Measurements from ENCODE around the gene C3orf18.

Gene C3orf18

DNA sequence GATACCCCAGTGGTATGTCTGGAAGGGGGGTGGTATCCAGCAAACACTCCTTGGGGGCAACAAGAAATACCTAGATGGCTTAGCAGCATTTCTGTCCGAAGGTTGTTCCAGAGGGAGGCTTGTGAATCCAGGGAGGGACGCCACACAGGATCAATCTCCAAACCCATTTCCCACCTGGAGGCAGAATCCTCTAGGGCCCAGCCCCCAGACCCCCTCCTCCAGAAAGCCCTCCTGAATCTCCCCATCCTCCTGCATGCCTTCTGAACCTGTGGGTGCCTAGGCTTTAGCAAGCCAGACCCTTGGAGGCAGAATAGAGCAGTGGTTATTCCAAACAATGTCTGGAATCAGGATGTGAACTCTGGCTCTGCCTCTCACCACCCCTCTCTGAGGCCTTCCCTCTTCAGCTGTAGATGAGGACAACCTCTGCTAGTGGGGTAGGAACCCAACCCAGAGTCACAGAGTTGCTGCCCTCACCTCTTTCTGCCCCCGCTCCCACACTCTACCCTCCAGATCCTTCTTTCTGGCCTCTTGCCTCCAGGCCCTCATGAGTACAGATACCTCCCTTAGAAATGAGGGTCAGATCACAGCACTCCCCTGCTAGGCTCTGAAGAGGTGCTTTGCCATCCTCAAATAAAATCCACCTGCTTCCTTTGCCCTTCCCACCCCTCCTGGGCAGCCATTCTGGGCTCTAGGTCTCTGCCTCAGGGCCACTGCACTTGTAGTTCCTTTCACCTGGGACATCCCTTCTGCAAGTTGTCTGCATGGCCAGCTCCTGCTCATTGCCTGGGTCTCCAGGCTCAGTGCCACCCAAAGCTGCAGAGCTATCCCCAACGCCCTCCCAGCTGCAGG is 35.9 kb upstream of the C3orf18 start:
- no peak for DNase-seq

DNA sequence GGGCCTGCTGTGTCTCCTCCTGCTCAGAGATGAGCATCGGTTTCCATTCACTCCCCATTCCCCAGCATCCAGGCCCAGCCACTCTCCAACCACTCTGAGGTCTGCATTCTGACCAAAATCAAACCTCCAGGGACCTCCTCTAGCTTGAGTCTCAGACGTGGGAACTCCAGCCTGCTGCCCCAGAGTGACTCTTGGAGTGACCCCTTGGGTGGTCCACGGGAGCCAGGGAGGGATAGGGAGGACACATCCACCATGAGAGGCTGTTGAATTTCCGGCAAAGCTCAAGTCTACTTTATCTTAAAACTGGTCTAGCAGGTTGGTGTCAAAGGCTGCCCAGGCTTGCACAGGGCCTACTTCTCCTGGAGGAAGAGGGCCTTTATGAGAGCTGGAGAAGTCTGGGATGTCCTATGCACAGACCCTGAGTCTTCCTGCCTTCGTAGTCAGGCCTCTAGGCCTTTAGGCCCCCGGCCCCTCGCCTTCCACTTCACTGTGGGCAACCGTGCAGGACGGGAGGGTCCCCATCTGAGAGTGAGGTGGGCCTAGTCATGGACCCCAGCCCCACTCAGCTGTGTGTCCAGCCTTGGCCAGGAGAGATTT is 35.1 kb upstream of the C3orf18 start:
- no peak for DNase-seq

DNA sequence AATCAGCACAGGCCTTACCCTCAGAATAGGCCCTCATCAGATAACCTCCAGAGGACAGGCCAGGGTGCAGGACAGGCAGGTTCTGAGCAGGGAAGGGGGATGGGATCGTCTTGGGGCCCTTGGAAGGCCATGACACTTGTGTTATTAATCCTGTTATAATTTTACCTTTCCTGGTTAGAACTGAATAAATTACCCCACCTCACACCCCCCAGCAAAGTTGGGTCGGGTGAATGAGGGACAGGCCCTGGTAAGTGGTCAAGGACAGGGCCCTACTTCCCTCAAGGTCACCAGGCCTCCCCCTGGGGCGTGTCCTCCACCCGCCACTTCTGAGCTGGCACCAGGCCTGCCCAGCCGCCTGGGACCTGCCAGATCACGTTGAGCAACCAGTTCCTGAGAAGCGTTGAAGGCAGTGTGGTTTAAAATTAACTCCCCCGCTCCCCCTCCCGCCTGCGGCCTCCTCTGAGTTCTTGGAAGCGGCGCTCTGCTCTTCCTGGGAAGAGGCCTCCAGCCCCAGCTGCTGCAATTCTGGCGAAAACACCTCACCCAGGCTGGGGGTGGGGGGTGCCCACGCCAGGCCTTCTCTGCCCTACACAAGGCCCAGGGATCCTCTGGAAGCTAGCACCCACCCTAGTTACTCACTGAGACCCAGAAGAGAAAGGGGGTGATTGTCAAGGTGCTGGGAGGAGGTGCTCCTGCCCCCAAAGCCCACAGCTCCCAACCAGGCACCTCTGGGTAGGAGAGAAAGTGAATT is 33.5 kb upstream of the C3orf18 start:
- peak; percentile 45 for DNase-seq

DNA sequence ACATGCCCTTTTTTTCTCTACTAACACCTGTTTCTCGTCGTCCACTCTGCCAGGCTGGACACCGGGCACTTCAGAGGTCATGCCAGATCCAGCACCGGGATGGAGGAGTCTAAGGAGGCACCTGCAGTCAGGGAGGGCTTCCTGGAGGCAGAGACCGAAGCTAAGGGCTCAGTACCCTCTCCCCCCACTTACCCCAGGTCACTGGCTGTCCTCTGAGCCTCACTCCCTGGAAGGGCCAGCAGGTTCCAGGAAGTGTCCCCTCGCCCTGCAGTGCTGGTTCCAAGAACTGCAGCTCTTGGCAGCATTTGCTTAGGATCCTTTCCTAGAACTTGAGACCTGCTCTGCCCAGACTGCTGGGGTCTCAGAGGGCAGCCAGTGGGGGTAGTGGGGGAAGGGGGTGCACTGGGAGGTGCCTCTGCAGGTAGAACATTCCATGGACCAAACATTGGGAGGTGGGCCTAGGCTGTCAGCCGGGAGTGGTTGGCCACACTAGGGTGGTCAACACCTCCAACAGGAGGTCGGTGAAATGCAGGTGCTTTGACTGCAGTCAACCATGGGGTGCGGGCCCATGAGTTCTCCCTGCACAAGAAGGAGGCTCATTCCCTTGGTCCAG is 32.7 kb upstream of the C3orf18 start:
- no peak for DNase-seq

DNA sequence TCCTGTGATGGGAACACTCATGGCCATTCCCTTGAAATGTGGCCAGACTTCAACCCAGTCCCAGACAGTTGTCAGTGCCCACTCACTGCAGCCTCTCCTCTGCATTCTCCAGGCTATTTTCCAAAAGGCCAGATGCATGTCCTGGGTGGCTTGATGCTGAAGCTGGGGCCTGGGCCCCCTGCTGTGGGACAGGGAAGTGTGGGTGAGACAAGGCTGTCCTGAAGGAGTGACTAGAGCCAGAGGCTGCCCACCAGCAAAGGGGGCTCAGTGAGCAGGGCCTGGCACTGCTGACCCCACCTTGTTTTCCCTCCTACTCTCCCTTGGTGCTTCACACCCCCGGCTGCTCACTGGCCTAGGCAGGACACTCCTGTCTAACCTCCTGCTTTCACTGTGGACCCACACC is 32.2 kb upstream of the C3orf18 start:
- no peak for DNase-seq

DNA sequence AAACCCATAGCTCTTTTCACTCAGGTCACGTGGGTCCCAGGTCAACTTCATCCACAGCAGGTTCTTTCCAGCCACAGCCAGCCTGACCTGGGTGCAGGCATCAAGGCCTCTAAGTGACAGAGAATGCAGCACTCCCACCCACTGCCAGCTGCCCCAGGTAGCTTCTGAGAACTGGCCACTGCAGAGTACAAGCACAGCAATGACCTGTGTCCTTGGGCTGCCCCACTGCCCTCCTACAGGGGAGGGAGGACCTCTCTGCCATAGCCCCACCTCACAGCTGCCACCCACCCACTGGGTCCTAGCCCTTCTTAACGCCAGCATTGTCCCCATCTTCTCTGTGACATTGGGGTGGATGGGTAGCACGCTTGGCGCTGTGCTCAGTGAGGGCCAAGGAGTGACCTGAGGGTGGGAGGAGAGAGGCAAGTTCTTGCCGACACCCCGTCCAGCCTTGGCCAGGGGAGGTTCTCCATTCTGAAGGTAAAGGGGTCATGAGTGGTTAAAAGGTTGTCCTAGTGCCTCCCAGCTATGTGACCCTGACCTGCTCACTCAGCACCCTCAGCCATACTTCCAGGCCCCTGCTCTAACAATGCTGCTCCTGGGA is 31.7 kb upstream of the C3orf18 start:
- DNase-seq, result no peak

DNA sequence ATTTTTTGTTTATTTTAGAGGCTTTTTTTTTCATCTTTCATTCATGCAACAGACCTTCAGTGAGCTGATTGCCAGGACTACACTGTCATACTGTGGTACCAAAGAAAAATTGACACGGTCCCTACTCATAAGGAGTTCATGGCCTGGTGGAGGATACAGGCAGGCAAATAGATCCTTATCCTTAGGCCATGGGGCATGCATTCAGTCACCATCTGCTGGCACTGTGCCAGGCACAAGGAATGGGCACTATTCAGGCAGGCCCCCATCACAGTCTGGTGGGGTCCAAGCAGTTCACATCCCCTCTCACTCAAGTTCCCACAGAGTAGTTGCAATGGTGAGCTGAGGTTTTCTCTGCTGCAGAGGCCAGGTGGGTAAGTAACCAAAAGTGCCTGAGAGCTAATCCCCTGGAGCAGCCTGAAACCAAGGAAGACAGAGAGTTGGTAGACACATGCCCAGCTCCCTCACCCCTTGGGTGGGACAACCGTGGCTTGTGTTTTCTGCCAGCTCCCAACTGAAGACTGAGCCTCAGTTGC is 26.8 kb upstream of the C3orf18 start:
- DNase-seq, result no peak

DNA sequence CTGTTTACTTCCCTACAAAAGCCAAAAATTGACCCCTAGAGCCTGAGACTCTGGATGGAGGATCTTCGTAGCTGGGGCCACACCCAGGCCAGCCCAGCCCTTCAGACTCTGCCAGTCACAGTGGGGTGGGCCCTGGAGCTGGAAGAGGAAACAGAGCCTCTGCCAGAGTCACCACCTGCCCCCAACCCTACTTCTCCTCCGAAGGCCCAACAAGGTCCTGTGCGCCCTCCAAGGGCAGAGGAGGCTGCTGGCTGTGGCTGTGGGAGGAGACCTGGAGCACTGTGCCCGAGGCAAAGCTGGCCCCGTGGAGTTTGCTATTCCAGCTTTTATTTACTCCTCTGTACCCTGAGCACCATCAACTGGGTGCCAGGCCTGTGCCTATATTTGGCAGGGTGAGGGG is 25.0 kb upstream of the C3orf18 start:
- DNase-seq, result no peak

- no peak for DNase-seq
Measured at GRCh38 chr3:50591196-50591741, 23.7 kb upstream of the C3orf18 start.

DNA sequence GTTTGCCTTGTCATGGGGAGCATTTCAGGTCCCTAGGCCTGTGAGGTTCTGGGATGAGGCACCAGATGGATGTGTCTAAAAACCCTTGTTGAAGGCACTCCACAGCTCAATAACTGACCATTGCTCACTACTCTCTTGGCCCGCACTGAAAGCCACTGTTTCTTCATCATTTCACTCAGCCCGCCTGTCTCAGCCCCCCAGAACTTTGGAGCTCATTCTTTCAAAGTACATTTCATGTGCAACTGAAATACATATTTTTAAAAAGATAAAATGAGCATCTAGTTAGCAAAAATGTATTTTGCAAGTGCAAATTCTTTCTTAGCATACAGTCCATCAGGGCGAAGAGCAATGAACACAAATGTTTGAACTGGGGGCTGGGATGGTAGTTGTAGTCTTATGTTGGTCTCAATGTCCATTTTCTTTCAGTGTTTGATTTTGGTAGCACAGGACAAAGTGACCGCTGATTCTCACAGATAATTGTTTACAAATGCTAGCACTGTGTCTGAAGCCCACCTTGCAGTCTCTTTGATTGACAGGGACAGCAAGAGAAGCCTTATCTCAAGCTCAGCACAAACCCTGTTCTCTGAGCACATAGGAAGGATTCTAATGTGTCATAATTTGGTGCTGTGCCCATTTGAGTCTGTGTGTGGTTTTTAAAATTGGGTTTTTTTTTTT is 21.3 kb upstream of the C3orf18 start:
- no peak for DNase-seq

DNA sequence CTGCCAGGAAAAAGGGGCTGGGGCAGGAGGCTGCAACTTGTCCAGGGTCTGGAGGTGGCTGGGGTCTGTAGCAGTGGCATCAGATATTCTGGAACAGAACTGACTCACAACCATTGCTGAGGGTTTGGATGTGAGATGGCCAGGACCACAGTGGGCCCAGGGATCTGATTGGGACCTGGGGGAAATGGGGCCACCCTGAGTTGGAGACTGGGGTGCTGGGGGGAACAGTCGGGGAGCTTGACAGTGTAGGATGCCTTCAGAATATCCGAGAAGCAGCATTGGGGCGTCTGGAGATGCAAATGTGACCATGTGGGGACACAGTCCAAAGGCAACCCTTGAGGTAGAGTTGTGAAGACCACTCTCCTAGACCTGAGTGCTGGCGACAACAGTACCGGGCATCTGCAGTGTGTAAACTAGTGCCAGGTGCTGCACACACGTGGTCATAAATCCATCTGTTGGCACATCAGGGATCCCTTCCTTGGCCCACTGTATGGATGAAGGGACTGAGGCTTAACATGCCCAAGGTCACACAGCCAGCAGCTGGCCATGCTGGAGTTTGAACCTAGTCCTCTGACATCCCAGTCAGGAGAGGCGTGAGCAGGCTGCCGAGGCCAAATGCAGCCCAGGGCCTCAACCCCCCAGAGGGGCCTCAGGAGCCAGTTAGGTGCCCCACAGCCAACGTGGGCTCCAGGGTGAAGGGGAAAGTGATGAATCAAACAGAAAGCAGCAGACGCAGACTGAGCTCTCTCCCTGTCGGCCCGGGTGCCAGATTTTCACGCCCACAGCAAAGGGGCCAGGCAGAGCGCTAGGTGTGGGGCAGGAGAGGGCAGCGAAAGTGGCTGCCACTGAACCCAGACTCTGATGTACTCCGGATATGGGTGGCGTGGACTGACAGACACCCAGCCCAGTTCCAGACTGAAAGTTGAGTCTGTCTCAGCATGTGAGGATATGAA is 20.5 kb upstream of the C3orf18 start:
- peak; percentile 56 for DNase-seq

DNA sequence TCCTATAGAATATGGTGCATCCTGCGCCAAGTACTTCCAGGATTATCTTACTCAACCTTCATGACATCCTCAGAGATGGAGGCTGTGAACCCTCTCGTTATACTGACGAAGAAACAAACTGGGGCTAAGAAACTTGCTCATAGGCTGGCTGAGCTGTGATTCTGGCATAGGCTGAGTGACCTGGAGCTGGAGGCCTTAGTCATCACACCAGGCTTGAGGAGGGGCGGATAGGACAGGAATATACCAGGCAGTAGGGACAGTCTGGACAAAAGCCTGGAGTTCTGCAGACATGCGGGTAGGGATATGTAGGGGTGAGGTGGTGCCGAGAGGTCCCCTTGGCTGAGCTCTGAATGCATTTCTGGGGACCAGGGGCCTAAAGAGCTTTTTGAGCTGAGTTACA is 19.8 kb upstream of the C3orf18 start:
- DNase-seq, result no peak

DNA sequence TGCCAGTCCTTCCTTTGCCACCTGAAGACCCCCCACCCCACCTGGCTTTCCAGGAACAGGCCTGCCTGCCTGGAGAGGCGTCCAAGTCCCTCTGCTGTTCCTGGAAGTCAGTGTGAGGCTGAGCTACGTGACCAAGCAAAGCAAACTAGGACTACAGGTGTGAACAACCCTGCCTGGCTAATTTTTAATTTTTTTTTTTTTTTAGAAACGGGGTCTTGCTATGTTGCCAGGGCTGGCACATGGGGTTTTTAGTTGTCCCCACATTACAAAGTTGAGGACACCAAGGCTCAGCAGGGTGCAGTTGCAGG is 19.2 kb upstream of the C3orf18 start:
- DNase-seq, result no peak

DNA sequence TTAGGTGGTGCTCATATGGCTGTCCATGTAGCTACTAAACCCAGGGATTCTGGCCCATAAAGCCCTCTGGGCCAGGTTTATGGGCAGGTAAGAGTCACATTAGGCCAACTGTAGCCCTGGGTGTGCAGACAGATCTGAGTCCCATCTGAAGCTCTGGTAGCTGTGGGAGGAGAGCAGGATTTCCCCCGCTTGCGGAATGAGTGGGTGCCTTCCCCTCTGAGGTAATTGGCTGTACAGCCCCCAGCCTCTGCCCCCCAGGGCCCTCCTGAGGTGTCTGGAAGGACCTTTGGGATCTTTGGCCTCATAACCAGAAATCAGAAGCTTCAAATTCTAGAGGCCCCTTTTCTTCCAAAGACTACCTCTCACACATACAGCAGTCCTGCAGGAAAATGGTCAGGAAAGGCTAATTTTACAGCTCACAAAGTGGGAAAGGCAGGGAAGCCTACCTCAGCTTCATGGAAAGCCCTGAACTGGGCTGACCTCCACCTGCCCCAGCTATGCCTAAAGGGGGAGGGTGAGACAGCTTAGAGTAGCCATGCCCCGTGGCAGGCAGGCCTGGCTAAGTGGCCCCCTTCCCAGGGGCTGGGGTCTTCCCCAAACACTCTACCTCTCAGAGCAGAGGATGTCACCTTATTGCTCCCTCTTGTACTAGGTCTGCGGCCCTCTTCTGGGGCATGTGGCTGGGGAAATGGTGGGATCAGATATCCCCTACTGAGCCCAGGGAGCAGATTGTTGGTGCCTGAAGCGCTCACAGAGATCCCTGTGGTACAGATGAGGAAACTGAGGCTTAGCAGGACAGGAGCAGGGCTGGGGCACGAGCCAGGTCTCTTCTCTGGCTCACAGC is 18.6 kb upstream of the C3orf18 start:
- DNase-seq, result no peak

DNA sequence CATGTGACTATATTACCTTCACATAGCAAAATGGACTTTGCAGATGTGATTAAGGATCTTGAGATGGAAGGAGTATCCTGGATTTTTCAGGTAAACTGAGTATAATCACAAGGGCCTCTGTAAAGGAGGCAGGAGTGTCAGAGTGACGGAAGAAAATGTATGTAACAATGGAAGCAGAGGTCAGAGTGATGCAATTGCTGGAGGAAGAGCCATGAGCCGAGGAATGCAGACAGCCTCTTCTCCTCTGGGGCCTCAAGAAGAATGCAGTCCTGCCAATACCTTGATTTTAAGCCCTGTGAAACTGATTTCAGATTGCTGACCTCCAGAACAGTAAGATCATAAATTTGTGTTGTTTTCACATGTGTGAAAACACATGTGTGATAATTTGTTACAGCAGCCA is 16.8 kb upstream of the C3orf18 start:
- DNase-seq, result no peak

GRCh38 chr3:50583897-50584296 is 16.4 kb upstream of the C3orf18 start:
- no peak for DNase-seq

- no peak for DNase-seq
Measured at GRCh38 chr3:50582083-50582482, 14.5 kb upstream of the C3orf18 start.

GRCh38 chr3:50581459-50581842 is 13.9 kb upstream of the C3orf18 start:
- no peak for DNase-seq

DNA sequence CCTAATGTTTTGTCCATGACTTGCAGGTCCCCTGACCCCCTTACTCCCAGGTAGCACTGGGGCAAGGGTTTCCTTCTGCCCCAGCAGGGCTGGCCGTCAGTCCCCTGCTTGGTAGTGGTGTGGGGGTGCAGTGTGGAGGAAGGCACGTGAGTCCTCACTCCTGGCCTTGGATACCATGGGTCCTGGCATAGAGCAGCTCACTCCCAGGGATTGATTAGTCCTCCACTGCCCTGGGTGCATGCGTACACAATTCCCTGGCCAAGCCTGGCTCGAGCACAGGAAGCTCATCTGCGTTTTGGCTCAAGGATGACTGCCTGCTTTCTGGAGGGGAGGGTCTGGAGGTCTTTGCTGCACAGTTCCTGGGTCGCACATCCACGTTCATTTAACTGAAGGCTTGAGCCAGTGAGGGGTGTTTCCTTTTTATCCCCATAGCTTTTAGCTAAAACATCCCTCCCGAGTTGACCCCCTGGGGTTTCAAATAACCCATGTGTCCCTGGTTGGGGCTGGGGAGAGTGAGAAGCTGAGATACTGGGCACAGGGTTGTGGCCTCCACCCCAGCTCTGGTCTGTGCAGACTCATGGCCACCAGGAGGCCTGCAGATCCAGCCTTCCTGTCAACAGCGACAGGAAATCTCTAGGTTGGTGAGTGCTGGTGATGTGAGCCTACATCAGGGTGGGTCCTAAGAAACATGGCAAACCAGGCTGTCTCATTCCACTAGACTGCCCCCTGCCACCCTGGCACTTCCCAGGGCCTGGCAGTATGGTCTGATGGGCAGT is 13.3 kb upstream of the C3orf18 start:
- DNase-seq, result no peak

All from activated gamma-delta T cell (primary cell).